Skin epidermis (tissue), 12 donors: ENCODE data around the gene RCN1.

Source experiments
- H3K27ac ChIP-seq, 21 experiments: fragments of 200-600 bp; sonication (generic) in 11 of 21; one replicate each; pipeline ENCODE4 v1.5.0; 2020; ENCODE audit warnings: mild to moderate bottlenecking in 3 of 21, inconsistent platforms in 2 of 21, moderate library complexity in 2 of 21
- H3K4me3 ChIP-seq, 7 experiments: fragments of 200-600 bp; sonication (generic) in 2 of 7; one replicate each; pipeline ENCODE4 v1.5.0; 2020; ENCODE audit warnings: inconsistent platforms in 2 of 7, mild to moderate bottlenecking in 2 of 7, moderate library complexity in 1 of 7

Gene RCN1

DNA sequence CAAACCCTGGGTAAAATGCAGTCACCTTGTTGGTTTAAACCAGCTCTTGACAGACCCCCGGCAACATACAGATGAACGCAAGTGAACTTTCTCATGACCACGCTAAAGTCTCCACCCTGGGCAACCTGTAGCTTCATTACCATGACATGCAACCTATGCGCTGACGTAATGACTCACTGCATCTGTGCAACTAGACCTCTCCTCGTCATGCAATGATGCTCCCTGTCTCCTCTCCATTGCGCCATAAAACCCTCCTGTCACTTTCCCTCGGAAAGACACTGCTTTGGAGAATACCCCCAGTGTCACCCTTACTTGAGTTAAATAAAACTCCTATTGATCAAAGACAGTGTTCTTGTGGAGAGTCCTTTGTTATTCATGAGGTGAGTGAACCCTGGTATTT, 52.5 kb downstream of the RCN1 start:
- Histone ChIP-seq H3K4me3 (no peak overlapping the region), H3K27ac (no peak overlapping the region)

DNA sequence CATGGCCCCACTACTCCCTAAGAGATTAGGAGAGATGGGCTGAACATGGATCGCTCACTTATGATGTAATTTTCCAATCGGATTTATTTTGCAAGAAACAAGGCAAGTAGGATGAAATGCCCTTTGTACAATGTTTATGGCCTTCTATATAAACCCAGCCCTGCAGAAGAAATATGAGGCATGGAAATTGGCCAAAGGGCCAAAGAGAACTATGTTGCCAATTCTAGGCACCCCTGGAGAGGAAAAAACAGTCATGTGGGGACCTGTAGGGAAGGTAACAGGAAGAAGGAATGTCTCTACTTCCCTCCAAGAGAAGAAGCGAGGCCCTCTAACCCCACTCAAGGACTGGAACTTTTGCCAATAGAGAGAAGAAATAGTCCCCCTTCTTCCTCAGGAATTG, 54.4 kb downstream of the RCN1 start:
- no peak overlapping the region for H3K4me3 ChIP-seq
- H3K27ac ChIP-seq, result no peak overlapping the region

DNA sequence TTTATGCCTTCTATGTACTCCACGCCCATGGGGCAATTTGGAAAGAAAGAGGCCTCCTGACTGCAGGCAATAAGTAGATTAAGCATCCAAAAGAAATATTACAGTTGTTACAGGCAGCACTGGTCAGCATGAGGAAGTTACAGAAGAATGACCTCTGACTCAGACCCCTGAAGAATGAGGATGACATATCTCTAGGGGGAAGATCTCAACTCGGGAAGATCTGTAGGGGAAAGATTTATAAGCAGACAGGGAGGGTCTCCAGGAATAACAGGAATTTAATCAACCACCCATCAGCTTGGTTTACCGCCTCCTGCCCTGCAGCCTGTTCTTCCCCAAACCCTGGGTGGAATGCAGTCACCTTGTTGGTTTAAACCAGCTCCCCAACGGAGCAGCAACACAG, 58.0 kb downstream of the RCN1 start:
- Histone ChIP-seq H3K4me3 (no peak overlapping the region), H3K27ac (no peak overlapping the region)

DNA sequence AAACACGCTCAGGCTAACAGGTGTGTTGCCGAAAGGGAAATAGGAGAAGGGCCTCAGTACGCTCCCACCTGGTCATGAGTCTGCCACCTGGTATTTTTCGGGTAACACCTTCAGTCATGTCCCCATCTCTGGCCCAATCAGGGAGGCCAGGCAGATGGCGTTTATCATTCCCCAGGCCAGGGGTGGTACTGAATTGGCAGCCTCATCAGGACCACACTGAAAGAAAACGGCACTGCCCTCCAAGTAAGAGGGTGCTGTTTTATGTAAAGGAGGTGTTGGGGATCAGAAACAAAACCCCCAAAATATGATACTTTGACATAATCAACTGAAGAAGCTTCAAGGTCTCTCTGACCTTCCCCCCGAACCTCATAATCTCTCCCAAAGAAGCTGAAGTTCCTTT, 58.9 kb downstream of the RCN1 start:
- Histone ChIP-seq H3K4me3 (no peak overlapping the region), H3K27ac (no peak overlapping the region)

DNA sequence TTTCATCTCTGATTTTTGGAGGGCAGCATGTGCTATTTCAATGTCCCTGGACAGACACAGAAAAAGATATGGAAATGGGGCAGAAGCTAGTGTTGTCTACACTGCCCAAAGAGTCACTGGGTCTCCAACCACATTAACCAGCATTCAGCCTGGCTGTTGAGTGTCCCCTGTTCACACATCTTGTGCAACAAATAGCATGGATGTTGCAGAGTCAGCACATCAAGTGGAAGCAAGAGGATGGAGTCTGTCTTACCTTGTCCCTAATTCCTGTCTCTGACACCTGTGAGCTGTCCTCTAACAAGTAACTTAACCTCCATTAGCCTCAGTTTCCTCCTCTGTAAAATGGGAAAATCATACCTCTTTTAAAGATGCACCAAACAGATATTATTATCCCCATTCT, 60.2 kb downstream of the RCN1 start:
- Histone ChIP-seq H3K27ac (no peak overlapping the region), H3K4me3 (no peak overlapping the region)

DNA sequence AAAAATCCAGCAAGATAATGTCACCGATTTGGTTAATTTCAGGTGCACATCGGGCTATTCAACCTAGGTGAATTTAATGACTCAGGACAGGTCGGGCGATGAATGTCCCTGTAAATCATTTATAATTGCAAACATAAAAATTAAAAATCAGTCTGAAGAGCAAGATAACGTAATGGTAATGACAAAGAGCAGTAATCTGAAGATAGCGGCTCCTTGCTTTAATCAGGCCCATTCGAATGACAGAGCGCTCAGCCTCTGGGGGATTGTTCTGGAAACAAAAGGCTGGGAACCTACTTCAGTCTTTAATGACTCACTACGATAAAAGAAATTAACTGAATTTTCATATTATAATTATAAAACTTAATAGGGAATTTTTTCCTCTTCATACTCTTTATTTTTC, 61.3 kb downstream of the RCN1 start:
- H3K27ac ChIP-seq, result no peak overlapping the region
- H3K4me3 ChIP-seq, result no peak overlapping the region

DNA sequence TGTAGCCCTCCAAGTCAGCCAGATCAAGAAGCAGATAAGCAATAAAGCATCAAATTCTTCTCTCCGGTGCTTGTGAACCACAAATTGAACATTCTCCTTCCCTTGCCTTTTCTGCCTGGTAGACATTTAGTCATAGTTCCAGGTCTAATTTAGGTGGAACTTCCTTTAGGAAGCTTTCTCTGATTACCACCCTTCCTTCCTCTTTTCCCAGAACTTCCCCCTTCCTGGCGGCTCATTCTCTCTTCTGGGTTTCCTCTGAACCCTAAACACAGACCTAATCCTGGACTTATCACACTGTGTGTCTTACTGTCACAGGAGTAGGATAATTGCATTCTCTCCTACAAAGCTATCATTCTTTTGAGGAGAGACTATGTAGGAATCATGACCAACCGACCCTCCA, 61.9 kb downstream of the RCN1 start:
- no peak overlapping the region for H3K4me3 ChIP-seq
- H3K27ac ChIP-seq, result no peak overlapping the region

DNA sequence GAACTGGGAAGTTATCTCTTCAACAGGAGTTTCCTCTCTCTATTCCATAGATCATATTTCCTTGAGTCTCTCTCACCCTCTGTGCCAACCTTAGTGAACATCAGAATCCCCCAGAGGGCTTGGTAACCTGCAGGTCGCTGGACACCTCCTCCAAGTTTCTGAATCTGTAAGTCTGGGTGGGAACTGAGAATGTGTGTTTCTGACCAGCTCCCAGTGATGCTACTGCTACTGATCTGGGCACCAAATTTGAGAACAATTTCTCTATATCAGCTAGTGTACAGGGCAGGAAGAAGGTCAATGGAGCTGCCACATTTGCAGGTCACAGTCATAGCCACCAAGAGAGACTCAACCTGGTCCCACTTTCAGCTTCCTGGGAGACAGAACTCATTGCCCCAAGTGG, 62.9 kb downstream of the RCN1 start:
- Histone ChIP-seq H3K4me3 (no peak overlapping the region), H3K27ac (no peak overlapping the region)

DNA sequence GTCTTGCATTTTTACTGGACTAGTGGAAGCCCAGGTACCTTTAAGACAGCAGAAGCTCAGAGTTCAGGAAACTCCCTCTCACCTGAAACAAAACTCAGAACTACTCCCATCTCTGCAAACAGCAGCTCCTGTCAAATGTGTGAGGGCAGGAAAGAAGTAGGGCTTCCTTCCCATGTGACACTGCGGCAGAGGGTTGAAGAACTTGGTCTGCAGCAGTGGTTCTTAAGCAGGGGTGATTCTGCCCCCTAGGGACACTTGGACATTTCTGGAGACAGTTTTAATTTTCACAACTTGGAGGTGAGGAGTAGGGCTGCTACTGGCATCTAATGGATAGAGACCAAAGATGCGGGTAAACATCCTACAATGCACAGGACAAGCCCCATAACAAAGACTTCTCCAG, 63.4 kb downstream of the RCN1 start:
- H3K4me3 ChIP-seq, result no peak overlapping the region
- no peak overlapping the region for H3K27ac ChIP-seq
